HG02981 (cell line): Measurements from ENCODE around the gene ARG2.

Experiments
- ATAC-seq: cut with Tn5 transposase; IDR thresholded peaks from one replicate; pipeline ENCODE4 v1.9.1; 2021; ENCODE audit warnings: mild to moderate bottlenecking, moderate library complexity; ENCODE audit not compliant: unreplicated experiment

Gene ARG2

GRCh38 chr14:67636361-67636919, 16.7 kb downstream of the ARG2 start:
- ATAC-seq: no peak

DNA sequence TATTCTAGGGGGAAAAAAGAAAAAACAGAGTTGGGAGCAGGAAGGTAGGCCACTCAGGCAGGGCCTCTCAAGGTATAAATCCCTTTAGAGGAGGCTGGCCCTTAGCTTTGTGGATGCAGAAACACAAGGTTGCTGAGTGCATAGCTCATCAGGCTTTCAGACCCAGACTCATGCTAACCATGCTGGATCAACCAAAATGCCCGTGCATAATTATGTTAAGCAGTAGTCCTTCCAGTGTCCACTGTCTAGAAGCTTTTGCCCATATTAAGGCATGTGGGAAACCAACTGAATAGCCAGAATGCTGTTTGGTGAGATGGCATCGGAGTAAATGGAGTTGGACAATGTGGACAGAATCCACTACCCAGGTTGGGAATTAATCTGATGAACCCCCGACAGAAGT, 18.9 kb downstream of the ARG2 start:
- ATAC-seq: no peak

GRCh38 chr14:67641480-67641879, 21.8 kb downstream of the ARG2 start:
- ATAC-seq: no peak

DNA sequence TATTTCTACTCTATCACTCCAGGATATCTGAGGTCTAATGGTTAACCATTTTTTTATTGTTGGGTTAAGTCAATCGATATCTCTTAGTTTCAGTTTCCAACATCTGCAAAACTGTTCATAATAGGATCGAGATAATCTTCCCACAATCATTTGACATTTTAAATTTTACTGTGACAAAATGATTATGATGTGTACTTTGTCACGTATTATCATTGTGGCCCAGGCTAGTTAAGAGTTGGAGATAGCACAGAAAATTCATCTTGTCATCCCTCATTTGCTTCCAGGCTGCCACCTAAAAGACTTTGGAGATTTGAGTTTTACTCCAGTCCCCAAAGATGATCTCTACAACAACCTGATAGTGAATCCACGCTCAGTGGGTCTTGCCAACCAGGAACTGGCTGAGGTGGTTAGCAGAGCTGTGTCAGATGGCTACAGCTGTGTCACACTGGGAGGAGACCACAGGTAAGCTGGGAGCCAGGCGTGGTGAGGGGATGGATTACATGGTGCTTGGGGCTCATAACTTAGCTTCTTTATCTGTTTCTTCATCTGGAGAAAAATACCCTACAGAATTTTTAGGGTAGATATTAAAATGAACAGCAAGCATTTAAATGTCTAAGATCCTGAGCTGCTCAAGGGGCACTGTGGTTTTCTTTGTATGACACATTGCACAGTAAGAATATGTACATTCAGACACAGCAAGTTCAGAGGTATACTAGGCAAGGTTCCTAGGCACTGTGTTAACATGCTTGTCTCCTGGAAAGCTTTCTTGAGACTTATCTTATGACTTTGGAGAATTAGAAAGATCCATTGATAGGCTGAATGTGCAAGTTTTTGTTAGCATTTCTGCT, 22.4 kb downstream of the ARG2 start:
- ATAC-seq: no peak

GRCh38 chr14:67643713-67644112, 24.0 kb downstream of the ARG2 start:
- no peak for ATAC-seq

- no peak for ATAC-seq
Observed at GRCh38 chr14:67644428-67644827, 24.7 kb downstream of the ARG2 start.

- no peak for ATAC-seq
Observed at GRCh38 chr14:67645414-67645813, 25.7 kb downstream of the ARG2 start.

- ATAC-seq: no peak
Observed at GRCh38 chr14:67646131-67646530, 26.4 kb downstream of the ARG2 start.

GRCh38 chr14:67650151-67650550, 30.4 kb downstream of the ARG2 start:
- ATAC-seq: no peak

DNA sequence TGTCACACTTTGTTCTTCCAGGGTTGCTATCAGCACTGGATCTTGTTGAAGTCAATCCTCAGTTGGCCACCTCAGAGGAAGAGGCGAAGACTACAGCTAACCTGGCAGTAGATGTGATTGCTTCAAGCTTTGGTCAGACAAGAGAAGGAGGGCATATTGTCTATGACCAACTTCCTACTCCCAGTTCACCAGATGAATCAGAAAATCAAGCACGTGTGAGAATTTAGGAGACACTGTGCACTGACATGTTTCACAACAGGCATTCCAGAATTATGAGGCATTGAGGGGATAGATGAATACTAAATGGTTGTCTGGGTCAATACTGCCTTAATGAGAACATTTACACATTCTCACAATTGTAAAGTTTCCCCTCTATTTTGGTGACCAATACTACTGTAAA, 31.0 kb downstream of the ARG2 start:
- no peak for ATAC-seq

DNA sequence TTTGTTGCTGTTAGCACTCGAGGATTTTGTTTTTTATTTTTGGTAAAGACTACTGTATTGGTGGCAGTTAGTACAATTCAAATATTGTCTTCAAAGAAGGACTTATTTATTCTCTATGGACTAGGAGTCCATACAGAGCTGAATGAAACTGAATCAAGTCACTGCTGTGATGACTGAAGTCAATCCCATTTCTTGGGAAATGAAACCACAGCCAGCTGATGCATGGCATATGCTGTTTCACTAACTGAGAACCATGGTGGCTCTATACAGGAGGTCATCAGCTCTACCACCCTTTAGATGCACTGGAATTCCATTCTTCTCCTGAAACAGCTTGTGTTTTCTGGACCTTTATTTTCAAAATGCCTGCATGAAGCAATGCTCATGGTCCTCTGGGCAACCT, 32.5 kb downstream of the ARG2 start:
- ATAC-seq: no peak

DNA sequence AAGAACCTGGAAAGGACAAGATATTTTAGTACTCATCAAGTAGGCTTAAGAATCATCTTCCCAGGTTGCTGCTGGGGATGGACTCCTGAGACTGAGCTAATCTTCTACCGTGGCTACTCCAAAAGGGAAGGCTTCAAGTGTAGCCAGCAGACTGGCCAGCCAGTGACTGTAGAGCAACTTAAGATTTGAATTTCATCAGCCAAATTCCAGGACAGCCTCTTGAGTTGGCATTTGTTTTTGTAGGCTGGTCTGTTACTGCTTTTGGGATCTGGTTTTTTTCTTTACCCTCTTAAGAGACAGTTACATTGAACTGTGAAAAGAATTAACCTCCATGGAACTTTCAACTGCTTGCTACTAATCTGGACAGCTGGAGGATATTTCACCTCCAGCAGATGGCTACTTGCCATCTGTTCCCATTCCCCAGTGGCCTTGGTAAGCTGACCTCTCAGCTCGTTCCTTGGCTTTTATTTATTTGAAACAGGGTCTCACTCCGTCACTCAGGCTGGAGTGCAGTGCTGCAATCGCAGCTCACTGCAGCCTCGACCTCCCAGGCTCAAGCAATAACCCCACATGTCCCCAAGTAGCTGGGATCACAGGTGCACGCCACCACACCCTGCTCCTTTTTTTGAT, 34.0 kb downstream of the ARG2 start:
- no peak for ATAC-seq

DNA sequence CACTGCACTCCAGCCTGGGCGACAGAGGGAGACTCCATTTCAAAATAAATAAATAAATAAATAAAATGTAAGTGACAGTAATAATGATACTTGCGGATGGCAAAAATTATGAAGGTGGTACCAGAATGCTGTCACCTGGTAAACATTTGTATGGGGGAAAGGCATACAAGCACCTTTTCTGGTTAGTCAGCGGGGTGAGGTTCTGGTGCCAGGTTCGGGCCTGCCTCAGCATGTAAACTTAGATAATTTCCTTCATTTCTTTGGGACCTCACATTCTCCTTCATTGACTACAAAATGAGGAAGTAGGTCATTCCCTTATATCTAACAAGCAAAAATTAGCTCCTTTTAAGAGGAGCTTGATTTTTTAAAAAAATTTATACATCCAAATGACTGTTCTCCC, 43.9 kb downstream of the ARG2 start:
- no peak for ATAC-seq

- no peak for ATAC-seq
Observed at GRCh38 chr14:67665868-67666267, 46.1 kb downstream of the ARG2 start.

GRCh38 chr14:67666750-67667449, 47.2 kb downstream of the ARG2 start:
- ATAC-seq: peak; percentile 70

DNA sequence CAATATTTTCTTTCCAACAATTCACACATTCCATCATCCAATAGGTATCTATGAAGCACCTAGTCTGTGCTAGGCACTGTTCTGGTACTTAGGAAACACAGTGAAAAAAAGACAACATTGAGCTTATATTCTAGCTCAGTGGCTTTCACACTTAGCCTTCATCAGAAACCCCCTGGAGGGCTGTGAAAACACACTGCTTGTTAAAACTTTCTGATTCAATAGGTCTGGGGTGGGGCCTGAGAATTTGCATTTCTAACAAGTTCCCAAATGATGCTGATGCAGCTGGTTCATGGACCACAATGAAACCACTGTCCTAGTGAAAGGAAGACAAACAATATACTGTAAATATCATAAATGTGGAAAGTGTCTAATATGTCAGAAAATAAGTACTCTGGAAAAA, 48.8 kb downstream of the ARG2 start:
- no peak for ATAC-seq

DNA sequence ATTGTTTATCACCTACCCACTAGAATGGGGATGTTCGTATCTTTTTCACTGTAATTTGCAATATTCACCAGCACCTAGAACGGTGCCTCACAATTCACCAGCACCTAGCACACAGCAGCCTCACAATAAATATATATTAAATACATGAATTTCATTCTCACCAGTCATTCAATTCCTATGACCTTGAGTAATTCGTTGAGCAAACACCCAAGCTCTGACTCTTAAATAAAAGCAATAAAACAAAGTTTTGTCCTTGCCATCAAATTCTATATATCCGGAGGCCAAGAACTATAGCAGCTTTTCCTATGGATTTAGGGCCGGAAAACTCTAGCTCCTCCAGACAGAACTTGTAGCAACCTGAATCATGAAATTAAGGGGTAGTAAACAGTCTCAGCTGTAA, 53.7 kb downstream of the ARG2 start:
- ATAC-seq: no peak

- ATAC-seq: peak; percentile 43
Observed at GRCh38 chr14:67674139-67674479, 54.4 kb downstream of the ARG2 start.

DNA sequence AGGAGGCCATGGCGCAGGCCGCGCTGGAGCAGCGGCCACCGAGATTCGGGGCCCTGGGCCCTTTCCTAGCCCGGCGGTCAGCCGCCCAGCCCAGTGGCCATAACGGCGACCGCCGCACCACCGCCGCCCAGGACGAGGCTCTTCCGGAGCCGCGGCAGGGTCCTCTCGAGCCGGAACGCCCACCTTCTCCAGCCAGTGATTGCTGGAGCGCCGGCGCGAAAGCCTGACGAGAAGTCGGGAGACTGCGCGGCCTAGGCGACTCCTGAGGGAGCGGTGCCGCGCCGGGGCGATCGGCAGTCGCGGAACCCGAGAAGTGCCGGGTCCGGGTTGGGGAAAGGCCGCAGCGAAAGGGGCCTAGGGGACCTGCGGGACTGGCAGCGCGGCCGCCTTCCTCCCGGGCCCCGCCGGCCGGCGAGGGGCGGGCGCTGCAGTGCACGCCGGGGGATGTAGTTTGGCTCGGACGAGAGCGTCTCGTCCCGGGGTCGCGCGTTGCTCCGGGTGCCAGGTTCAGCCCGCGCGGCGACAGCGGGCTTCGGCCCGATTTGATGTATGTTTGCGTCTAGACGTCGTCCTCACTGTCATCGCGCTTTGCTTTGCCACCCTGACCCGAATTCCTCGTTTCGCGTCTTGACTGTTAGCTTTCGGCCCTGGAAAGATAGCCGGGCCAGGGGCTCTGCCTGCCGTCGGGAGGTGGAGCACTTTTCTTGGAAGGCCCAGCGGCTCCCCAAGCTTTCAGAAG, 54.9 kb downstream of the ARG2 start, which contains the start of gene VTI1B:
VTI1B (minus strand) TSS at position 153 of the 739 bp plus-strand sequence; CDS start at position 10, 143 bp downstream.
- peak; percentile 94 for ATAC-seq

- no peak for ATAC-seq
Observed at GRCh38 chr14:67675219-67675582, 55.5 kb downstream of the ARG2 start.

DNA sequence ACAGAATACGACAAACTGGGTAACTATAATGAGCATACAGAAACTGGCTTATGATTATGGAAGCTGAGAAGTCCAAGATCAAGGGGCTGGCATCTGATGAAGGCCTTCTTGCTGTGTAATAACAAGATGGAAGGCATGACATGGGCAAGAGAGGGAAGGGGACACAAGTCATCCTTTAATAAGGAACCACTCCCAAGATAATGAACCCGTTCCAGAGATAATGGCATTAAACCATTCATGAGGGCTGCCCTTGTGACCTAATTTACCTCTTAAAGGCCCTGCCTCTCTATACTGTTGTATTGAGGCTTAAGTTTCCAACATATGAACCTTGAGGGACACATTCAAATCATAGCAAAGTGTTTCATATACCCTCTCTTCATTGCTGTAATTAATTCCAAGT, 59.3 kb downstream of the ARG2 start:
- no peak for ATAC-seq
